Measurements from ENCODE around the gene GIT1.

GRCh38 chr17:29595107-29595942, 5.9 kb upstream of the GIT1 start:
- TF ChIP-seq JUN (IDR thresholded peaks at IDR 0.05; ENCODE audit: borderline replicate concordance, insufficient read depth, insufficient read length, low read depth) (no peak), EZH2 (IDR thresholded peaks at IDR 0.05; ENCODE audit: borderline replicate concordance, low read depth, low read length, severe bottlenecking) (no peak), POLR2AphosphoS5 (IDR thresholded peaks at IDR 0.05; ENCODE audit: insufficient read depth, low read depth, low read length) (peak; percentile 70), CTCF (IDR thresholded peaks at IDR 0.05; ENCODE audit: extremely low read depth in 1 of 2, insufficient read depth in 1 of 2, low read depth in 1 of 2, low read length in 2 of 2) (no peak), GATA2 (IDR thresholded peaks at IDR 0.05; ENCODE audit: insufficient read depth, insufficient read length, low read depth, low read length) (no peak), POLR2A (IDR thresholded peaks at IDR 0.05; ENCODE audit: low read depth, low read length) (no peak), MYC (IDR thresholded peaks at IDR 0.05; ENCODE audit: low read depth, low read length) (no peak)
